K562 (cell line): ENCODE measurements around the gene UPF2. TPM values are rescaled to one million over a fixed set of nuclear protein-coding genes. Genes with fewer than 3 reads are reported as not detected.
A peak's percentile ranks its signal among the peaks of the same experiment; 100 is the strongest.

ENCODE experiments used
- CBFA2T2 ChIP-seq: fragments of 450-650 bp; conservative IDR thresholded peaks from 2 replicates; pipeline ENCODE4 v1.6.1; 2017; ENCODE audit warnings: mild to moderate bottlenecking
- DPF2 ChIP-seq: fragments of 450-650 bp; IDR thresholded peaks from 2 replicates; pipeline ENCODE4 v1.6.1; 2016
- ETV6 ChIP-seq, 3 experiments: fragments of 150-350 bp in 1 of 3; sonication (generic) in 1 of 3; formaldehyde crosslinking in 1 of 3; IDR thresholded peaks; 2 replicates each; pipeline versions ENCODE4 v1.6.1 to v1.8.0; 2014 to 2022; ENCODE audit warnings: borderline replicate concordance in 2 of 3, low read depth in 2 of 3, antibody characterized with exemption in 1 of 3, low read length in 1 of 3, mild to moderate bottlenecking in 1 of 3, missing genetic modification reagents in 1 of 3
- HDAC1 ChIP-seq, 2 experiments: fragments of 450-650 bp; IDR thresholded peaks; 2 replicates each; pipeline ENCODE4 v1.6.1; 2016 to 2017; ENCODE audit warnings: inconsistent platforms in 1 of 2, mild to moderate bottlenecking in 1 of 2, moderate library complexity in 1 of 2
- IFI16 ChIP-seq: fragments of 250-450 bp; sonication (Bioruptor Pico); IDR thresholded peaks from 2 replicates; pipeline ENCODE4 v2.1.2; 2022; ENCODE audit warnings: mild to moderate bottlenecking, inconsistent platforms
- JUN ChIP-seq, 2 experiments: sonication (generic) in 1 of 2; formaldehyde crosslinking in 1 of 2; IDR thresholded peaks; 2 replicates each; pipeline versions ENCODE4 v1.6.1 to v1.8.0; 2012 to 2022; ENCODE audit warnings: borderline replicate concordance in 2 of 2, mild to moderate bottlenecking in 2 of 2, improper control_type of control experiment in 1 of 2, low read depth in 1 of 2, low read length in 1 of 2, missing genetic modification reagents in 1 of 2
- KAT7 ChIP-seq: sonication (generic); formaldehyde crosslinking; IDR thresholded peaks from 2 replicates; pipeline ENCODE4 v1.8.0; 2022; ENCODE audit warnings: missing genetic modification reagents, mild to moderate bottlenecking, borderline replicate concordance
- MTA2 ChIP-seq: fragments of 450-650 bp; IDR thresholded peaks from 2 replicates; pipeline ENCODE4 v1.6.1; 2016; ENCODE audit warnings: low read depth
- PML ChIP-seq: IDR thresholded peaks from 2 replicates; pipeline ENCODE4 v1.6.1; 2012; ENCODE audit warnings: low read length, inconsistent platforms
- SPI1 ChIP-seq: IDR thresholded peaks from 2 replicates; pipeline ENCODE4 v1.6.1; 2011; ENCODE audit warnings: low read depth, low read length, control low read depth, borderline replicate concordance
- TEAD4 ChIP-seq, 2 experiments: sonication (generic) in 1 of 2; formaldehyde crosslinking in 1 of 2; IDR thresholded peaks; 2 replicates each; pipeline versions ENCODE4 v1.6.1 to v1.8.0; 2012 to 2022; ENCODE audit warnings: borderline replicate concordance in 1 of 2, inconsistent platforms in 1 of 2, low read length in 1 of 2, mild to moderate bottlenecking in 1 of 2, missing genetic modification reagents in 1 of 2
- ZNF263 ChIP-seq: sonication (generic); formaldehyde crosslinking; IDR thresholded peaks from 2 replicates; pipeline ENCODE4 v1.8.0; 2022; ENCODE audit warnings: mild to moderate bottlenecking, missing genetic modification reagents, borderline replicate concordance
- polyA plus RNA-seq, 8 experiments: library from polyadenylated mRNA; depleted of rRNA in 4 of 8; stranded (reverse) in 5 of 8; unstranded in 3 of 8; fragments of >200 nt; fragmentation: Nextera tagmentation in 2 of 8; fragmentation: Illumina TruSeq in 1 of 8; extraction: Ambion mirVana in 2 of 8; extraction: Trizol in 1 of 8; gene quantifications; 2 replicates each; pipeline versions ENCODE4 v1.2.1 to v1.2.3, GENCODE V29; 2011 to 2014; ENCODE audit warnings: inconsistent platforms in 1 of 8, missing spikeins in 1 of 8
- total RNA-seq, 7 experiments: library from RNA; depleted of rRNA in 6 of 7; stranded (reverse); fragments of >200 nt in 6 of 7; fragmentation: Illumina TruSeq in 2 of 7; extraction: Trizol in 2 of 7; gene quantifications; 2 replicates each; pipeline versions ENCODE4 v1.2.1 to v1.2.3, GENCODE V29; 2011 to 2021; ENCODE audit warnings: low replicate concordance in 1 of 7
- TF ChIP-seq, protein P1 (sequence below): fragments of 450-650 bp; IDR thresholded peaks from 2 replicates; pipeline ENCODE4 v1.6.1; 2016; ENCODE audit warnings: borderline replicate concordance
- TF ChIP-seq, protein P2 (sequence below): sonication (generic); formaldehyde crosslinking; IDR thresholded peaks from 2 replicates; pipeline ENCODE4 v1.8.1; 2023; ENCODE audit warnings: mild to moderate bottlenecking, missing genetic modification reagents, moderate library complexity
- TF ChIP-seq, protein P3 (sequence below): fragments of 450-650 bp; IDR thresholded peaks from 2 replicates; pipeline ENCODE4 v1.6.1; 2014; ENCODE audit warnings: low read depth, mild to moderate bottlenecking, moderate library complexity, borderline replicate concordance
- TF ChIP-seq, protein P4 (sequence below): fragments of 150-350 bp; IDR thresholded peaks from 2 replicates; pipeline ENCODE4 v1.6.1; 2014; ENCODE audit warnings: low read depth, mild to moderate bottlenecking, low read length, borderline replicate concordance

Gene UPF2
- total and polyA plus RNA-seq, 9 of the 15 experiments (the other 6 are each of a cell fraction or from before 2014, with no cell fraction given), result 13.9 to 37.7 (median 23.7) TPM

DNA sequence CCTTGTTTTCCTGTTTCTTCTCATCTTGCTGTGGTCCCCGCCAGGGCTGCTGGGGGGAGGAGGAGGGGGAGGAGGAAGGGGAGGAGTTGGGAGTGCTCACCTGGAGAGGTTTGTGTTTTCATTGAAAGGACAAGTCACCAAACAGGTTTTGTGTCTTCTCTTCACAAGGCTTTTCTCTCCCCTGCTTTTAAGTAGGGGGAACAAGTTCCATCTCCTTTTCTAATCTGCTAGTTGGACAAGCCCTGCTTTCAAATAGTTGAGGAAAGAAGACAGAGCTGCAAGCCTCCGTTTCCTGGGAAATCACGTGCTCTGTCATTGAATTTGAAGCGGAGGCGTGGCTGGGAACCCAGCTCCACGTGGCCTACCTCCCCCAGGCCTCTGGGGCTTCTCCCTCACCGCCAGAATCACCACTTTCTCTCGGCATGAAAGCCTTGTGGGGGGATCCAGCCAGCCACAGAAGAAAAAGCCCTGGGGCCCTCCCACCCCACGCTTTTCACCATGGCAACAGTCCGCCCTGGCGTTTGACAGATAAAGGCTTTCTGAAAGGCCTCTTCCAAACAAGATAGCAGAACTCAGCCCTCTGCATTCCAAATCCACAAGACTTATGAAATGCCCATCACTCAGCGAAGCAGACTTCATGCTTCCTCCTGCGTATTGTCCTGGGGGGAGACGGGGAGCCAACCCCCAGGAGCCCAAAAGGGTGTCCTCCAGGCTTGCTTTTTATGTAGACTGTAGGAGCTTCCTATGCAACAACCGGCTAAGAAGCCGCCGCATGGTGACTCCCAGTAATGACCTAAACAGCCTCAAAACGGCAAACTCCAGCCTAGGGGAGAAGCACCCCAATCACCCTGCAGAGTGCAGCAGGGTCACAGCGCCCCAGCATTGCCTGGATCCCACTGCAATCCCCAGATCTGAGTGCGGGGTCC is 167.8 kb downstream of the UPF2 start (continued):
- no peak for TF ChIP-seq ETV6 (IDR thresholded peaks at IDR 0.05; ENCODE audit: borderline replicate concordance in 1 of 2, low read depth in 2 of 2, low read length in 1 of 2)
- TF ChIP-seq ETV6 (CRISPR knock-in tag; IDR thresholded peaks at IDR 0.05; ENCODE audit: borderline replicate concordance), result no peak
- no peak for TF ChIP-seq MTA2
- TF ChIP-seq, protein P1, sequence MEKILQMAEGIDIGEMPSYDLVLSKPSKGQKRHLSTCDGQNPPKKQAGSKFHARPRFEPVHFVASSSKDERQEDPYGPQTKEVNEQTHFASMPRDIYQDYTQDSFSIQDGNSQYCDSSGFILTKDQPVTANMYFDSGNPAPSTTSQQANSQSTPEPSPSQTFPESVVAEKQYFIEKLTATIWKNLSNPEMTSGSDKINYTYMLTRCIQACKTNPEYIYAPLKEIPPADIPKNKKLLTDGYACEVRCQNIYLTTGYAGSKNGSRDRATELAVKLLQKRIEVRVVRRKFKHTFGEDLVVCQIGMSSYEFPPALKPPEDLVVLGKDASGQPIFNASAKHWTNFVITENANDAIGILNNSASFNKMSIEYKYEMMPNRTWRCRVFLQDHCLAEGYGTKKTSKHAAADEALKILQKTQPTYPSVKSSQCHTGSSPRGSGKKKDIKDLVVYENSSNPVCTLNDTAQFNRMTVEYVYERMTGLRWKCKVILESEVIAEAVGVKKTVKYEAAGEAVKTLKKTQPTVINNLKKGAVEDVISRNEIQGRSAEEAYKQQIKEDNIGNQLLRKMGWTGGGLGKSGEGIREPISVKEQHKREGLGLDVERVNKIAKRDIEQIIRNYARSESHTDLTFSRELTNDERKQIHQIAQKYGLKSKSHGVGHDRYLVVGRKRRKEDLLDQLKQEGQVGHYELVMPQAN, result peak; percentile 95
- TF ChIP-seq DPF2, result peak; percentile 48; the same call in 1 of the 2 replicates
- TF ChIP-seq SPI1, result no peak
- no peak for TF ChIP-seq PML
- TF ChIP-seq ZNF263 (CRISPR knock-in tag), result peak; percentile 99
- TF ChIP-seq JUN (IDR thresholded peaks at IDR 0.05; ENCODE audit: borderline replicate concordance, low read depth, low read length), result peak; percentile 48; the same call in 1 of the 2 replicates
- no peak for TF ChIP-seq JUN (CRISPR knock-in tag; IDR thresholded peaks at IDR 0.05; ENCODE audit: borderline replicate concordance)
- peak in 1 of 2 experiments; percentile 95; a peak in 2 of 4 replicates for TF ChIP-seq HDAC1 (IDR thresholded peaks at IDR 0.05)
- TF ChIP-seq, protein P2, sequence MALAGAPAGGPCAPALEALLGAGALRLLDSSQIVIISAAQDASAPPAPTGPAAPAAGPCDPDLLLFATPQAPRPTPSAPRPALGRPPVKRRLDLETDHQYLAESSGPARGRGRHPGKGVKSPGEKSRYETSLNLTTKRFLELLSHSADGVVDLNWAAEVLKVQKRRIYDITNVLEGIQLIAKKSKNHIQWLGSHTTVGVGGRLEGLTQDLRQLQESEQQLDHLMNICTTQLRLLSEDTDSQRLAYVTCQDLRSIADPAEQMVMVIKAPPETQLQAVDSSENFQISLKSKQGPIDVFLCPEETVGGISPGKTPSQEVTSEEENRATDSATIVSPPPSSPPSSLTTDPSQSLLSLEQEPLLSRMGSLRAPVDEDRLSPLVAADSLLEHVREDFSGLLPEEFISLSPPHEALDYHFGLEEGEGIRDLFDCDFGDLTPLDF (CRISPR knock-in tag), result no peak; the same call in 1 of the 2 replicates
- TF ChIP-seq, protein P3, sequence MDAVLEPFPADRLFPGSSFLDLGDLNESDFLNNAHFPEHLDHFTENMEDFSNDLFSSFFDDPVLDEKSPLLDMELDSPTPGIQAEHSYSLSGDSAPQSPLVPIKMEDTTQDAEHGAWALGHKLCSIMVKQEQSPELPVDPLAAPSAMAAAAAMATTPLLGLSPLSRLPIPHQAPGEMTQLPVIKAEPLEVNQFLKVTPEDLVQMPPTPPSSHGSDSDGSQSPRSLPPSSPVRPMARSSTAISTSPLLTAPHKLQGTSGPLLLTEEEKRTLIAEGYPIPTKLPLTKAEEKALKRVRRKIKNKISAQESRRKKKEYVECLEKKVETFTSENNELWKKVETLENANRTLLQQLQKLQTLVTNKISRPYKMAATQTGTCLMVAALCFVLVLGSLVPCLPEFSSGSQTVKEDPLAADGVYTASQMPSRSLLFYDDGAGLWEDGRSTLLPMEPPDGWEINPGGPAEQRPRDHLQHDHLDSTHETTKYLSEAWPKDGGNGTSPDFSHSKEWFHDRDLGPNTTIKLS, result peak; percentile 67; the same call in 1 of the 2 replicates
- TF ChIP-seq CBFA2T2, result peak; percentile 62
- TF ChIP-seq IFI16 (CRISPR knock-in tag), result no peak
- TF ChIP-seq, protein P4, sequence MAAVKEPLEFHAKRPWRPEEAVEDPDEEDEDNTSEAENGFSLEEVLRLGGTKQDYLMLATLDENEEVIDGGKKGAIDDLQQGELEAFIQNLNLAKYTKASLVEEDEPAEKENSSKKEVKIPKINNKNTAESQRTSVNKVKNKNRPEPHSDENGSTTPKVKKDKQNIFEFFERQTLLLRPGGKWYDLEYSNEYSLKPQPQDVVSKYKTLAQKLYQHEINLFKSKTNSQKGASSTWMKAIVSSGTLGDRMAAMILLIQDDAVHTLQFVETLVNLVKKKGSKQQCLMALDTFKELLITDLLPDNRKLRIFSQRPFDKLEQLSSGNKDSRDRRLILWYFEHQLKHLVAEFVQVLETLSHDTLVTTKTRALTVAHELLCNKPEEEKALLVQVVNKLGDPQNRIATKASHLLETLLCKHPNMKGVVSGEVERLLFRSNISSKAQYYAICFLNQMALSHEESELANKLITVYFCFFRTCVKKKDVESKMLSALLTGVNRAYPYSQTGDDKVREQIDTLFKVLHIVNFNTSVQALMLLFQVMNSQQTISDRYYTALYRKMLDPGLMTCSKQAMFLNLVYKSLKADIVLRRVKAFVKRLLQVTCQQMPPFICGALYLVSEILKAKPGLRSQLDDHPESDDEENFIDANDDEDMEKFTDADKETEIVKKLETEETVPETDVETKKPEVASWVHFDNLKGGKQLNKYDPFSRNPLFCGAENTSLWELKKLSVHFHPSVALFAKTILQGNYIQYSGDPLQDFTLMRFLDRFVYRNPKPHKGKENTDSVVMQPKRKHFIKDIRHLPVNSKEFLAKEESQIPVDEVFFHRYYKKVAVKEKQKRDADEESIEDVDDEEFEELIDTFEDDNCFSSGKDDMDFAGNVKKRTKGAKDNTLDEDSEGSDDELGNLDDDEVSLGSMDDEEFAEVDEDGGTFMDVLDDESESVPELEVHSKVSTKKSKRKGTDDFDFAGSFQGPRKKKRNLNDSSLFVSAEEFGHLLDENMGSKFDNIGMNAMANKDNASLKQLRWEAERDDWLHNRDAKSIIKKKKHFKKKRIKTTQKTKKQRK, result no peak
- TF ChIP-seq TEAD4 (IDR thresholded peaks at IDR 0.05; ENCODE audit: low read length), result peak; percentile 61
- no peak for TF ChIP-seq TEAD4 (CRISPR knock-in tag; IDR thresholded peaks at IDR 0.05; ENCODE audit: borderline replicate concordance)
- 0 out of 2 replicates have a peak, but pooled peaks have one; percentile 42 for TF ChIP-seq KAT7 (CRISPR knock-in tag)
